GM18858 (cell line): ENCODE results near the gene SHISAL1.

ENCODE experiments used
- ATAC-seq: cut with Tn5 transposase; IDR thresholded peaks from one replicate; pipeline ENCODE4 v1.9.1; 2021; ENCODE audit not compliant: unreplicated experiment

SHISAL1 gene

GRCh38 chr22:44196241-44196640 is 116.5 kb downstream of the SHISAL1 start:
- ATAC-seq = no peak

GRCh38 chr22:44195189-44195871 is 117.4 kb downstream of the SHISAL1 start:
- ATAC-seq = no peak

- no peak for ATAC-seq
Measured at GRCh38 chr22:44194569-44194968, 118.2 kb downstream of the SHISAL1 start.
